Neutrophil (primary cell): ENCODE results near the gene RALGAPA2.

ENCODE experiments used
- H3K27ac ChIP-seq: fragments of 200-600 bp; sonication (generic); 2 replicates; pipeline ENCODE4 v1.5.1; 2016; ENCODE audit warnings: mild to moderate bottlenecking, moderate library complexity
- H3K27me3 ChIP-seq: fragments of 200-600 bp; sonication (generic); 2 replicates; pipeline ENCODE4 v1.6.0; 2016; ENCODE audit warnings: mild to moderate bottlenecking
- H3K36me3 ChIP-seq: fragments of 200-600 bp; sonication (generic); 2 replicates; pipeline ENCODE4 v1.5.1; 2017
- H3K4me1 ChIP-seq, 2 experiments: fragments of 200-600 bp in 1 of 2; sonication (generic) in 1 of 2; 1 replicate in 1 of 2; 2 replicates in 1 of 2; pipeline versions ENCODE4 v1.5.1 to v1.6.1; 2013 to 2016; ENCODE audit warnings: low read depth in 1 of 2, low read length in 1 of 2, mild to moderate bottlenecking in 1 of 2, moderate library complexity in 1 of 2; ENCODE audit not compliant: control insufficient read depth in 1 of 2, insufficient read depth in 1 of 2
- H3K4me3 ChIP-seq, 2 experiments: fragments of 200-600 bp in 1 of 2; sonication (generic) in 1 of 2; 1 replicate in 1 of 2; 2 replicates in 1 of 2; pipeline ENCODE4 v1.5.1; 2013 to 2016; ENCODE audit warnings: low read depth in 1 of 2, low read length in 1 of 2, mild to moderate bottlenecking in 1 of 2, moderate library complexity in 1 of 2
- H3K9me3 ChIP-seq: fragments of 200-600 bp; sonication (generic); 2 replicates; pipeline ENCODE4 v1.5.1; 2016
- CTCF ChIP-seq: fragments of 200-600 bp; sonication (generic); IDR thresholded peaks from 2 replicates; pipeline ENCODE4 v1.5.1; 2016; ENCODE audit warnings: antibody characterized with exemption

RALGAPA2 gene

DNA sequence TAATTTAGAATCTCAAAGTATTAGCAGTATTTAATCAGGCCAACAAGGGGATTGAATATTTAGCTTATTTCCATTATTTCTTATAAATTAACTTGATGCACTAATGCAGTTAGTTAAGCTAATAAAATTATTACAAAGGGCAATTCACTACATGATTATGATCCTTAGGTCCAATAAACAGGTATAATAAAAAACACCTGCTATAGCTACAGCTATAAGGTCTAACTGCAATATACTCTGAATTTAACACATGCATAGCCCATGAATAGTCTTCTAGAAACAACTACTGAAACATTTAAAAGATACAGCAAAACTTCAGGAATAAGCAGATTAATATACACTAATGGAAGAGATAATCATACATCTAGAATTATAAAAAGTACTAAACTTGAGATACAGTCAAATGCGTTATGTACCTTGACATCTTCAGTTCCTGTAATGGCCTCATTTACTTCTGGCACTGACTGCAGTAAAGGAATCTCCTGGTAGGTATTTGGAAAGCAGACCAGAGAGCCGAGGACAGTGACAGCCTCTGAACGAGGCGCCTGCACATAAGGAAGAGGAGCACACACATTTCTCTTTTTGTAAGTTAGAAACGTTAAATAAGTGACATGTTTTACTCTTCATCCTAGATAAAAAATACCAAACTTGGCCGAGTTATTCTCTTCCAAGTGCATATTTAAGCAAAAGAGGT is 176.1 kb downstream of the RALGAPA2 start:
- peaks cover 56% of the 10 kb centered on the region for H3K36me3 ChIP-seq
- H3K4me3 ChIP-seq, result no peak overlapping the region
- H3K27me3 ChIP-seq, result no peaks in the 10 kb centered on the region
- no peak overlapping the region for H3K27ac ChIP-seq
- no peak for TF ChIP-seq CTCF
- H3K4me1 ChIP-seq, result no peaks in the 10 kb centered on the region
- H3K9me3 ChIP-seq, result no peaks in the 10 kb centered on the region

DNA sequence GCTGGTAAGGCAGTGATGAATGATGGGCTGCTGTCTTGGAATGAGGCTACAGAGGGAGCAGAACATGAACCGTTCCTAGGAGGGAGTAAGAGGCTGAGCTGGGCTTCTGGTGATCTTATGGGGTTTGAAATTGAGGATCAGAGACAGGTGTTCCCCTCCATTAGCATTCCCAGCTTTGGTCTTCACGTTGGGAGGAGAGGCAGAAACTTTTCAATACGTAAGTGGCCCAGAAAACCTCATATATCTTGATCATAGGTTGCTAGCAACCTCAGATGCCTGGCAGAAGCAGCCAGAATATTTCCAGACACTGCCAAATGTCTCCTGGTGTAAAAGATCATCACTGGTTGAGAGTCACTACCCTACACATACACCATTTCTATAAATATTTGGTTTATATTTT is 177.4 kb downstream of the RALGAPA2 start:
- Histone ChIP-seq H3K4me1 (no peaks in the 10 kb centered on the region), H3K27me3 (no peaks in the 10 kb centered on the region), H3K27ac (no peak overlapping the region), H3K36me3 (peaks cover 67% of the 10 kb centered on the region), H3K9me3 (no peaks in the 10 kb centered on the region), H3K4me3 (no peak overlapping the region)
- TF ChIP-seq CTCF, result no peak

DNA sequence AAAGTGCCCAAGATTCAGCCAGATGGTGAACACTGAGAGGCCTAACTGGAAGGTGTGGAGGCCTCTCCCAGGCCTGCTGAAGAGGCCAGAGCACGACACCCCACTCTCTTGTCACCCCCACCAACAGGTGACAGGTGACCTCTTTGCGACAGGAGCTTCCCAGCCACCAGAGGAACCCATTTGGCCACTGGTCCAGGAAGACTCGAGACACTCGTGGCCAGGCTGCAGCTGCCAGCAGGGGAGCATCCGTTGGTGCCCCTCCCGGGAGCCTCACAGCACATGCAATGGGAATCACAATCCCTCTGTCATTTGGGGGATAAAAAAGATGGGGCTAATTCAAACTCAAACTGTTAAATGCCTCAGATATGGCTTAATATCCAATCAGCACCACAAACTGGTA is 181.2 kb downstream of the RALGAPA2 start:
- Histone ChIP-seq H3K36me3 (peaks cover 74% of the 10 kb centered on the region), H3K27ac (no peak overlapping the region), H3K9me3 (no peaks in the 10 kb centered on the region), H3K4me3 (no peak overlapping the region), H3K27me3 (no peaks in the 10 kb centered on the region), H3K4me1 (no peaks in the 10 kb centered on the region)
- TF ChIP-seq CTCF, result no peak

GRCh38 chr20:20530428-20531151 is 181.9 kb downstream of the RALGAPA2 start:
- peaks cover 74% of the 10 kb centered on the region for H3K36me3 ChIP-seq
- H3K27me3 ChIP-seq, result no peaks in the 10 kb centered on the region
- no peak overlapping the region for H3K27ac ChIP-seq
- no peak overlapping the region for H3K4me3 ChIP-seq
- H3K9me3 ChIP-seq, result no peaks in the 10 kb centered on the region
- no peak for TF ChIP-seq CTCF
- no peaks in the 10 kb centered on the region for H3K4me1 ChIP-seq

GRCh38 chr20:20529597-20529996 is 182.8 kb downstream of the RALGAPA2 start:
- Histone ChIP-seq H3K36me3 (peaks cover 73% of the 10 kb centered on the region), H3K4me1 (no peaks in the 10 kb centered on the region), H3K27me3 (no peaks in the 10 kb centered on the region), H3K27ac (no peak overlapping the region), H3K4me3 (no peak overlapping the region), H3K9me3 (no peaks in the 10 kb centered on the region)
- no peak for TF ChIP-seq CTCF
